RWPE2 (cell line): ENCODE data around the gene ASB9.
A peak's percentile ranks its signal among the peaks of the same experiment; 100 is the strongest.

Experiments used
- ATAC-seq: fragments of 200-7000 bp; cut with Tn5 transposase; 3 replicates; pipeline ENCODE4 v1.9.1; 2021; ENCODE audit warnings: low read depth
- DNase-seq: peaks from one replicate; pipeline ENCODE4 v3.0.0-alpha.2; 2020; ENCODE audit warnings: low spot score
- H3K27ac ChIP-seq: fragments of 450-650 bp; 2 replicates; pipeline ENCODE4 v1.5.1; 2017; ENCODE audit warnings: mild to moderate bottlenecking; ENCODE audit not compliant: poor library complexity, severe bottlenecking
- H3K27me3 ChIP-seq: fragments of 250-450 bp; sonication (Bioruptor Pico); 2 replicates; pipeline ENCODE4 v1.5.1; 2021; ENCODE audit warnings: mild to moderate bottlenecking, moderate library complexity; ENCODE audit not compliant: insufficient read depth, poor library complexity, severe bottlenecking
- H3K36me3 ChIP-seq: fragments of 250-450 bp; sonication (Bioruptor Pico); 2 replicates; pipeline ENCODE4 v1.5.1; 2020; ENCODE audit warnings: low read depth, mild to moderate bottlenecking, moderate library complexity
- H3K4me1 ChIP-seq: fragments of 250-450 bp; sonication (Bioruptor Pico); 2 replicates; pipeline ENCODE4 v1.5.1; 2021; ENCODE audit warnings: mild to moderate bottlenecking, moderate library complexity; ENCODE audit not compliant: insufficient read depth, poor library complexity, severe bottlenecking
- H3K4me3 ChIP-seq: fragments of 250-450 bp; sonication (Bioruptor Pico); 2 replicates; pipeline ENCODE4 v1.5.1; 2021; ENCODE audit warnings: mild to moderate bottlenecking, moderate library complexity; ENCODE audit not compliant: severe bottlenecking
- H3K9me3 ChIP-seq: fragments of 250-450 bp; sonication (Bioruptor Pico); 2 replicates; pipeline ENCODE4 v1.5.1; 2021; ENCODE audit warnings: mild to moderate bottlenecking, moderate library complexity; ENCODE audit not compliant: severe bottlenecking
- CTCF ChIP-seq: fragments of 450-650 bp; IDR thresholded peaks from one replicate; pipeline ENCODE4 v1.5.1; 2017; ENCODE audit warnings: mild to moderate bottlenecking, moderate library complexity; ENCODE audit not compliant: poor library complexity, severe bottlenecking

The ASB9 gene

GRCh38 chrX:15245896-15246295, 24.0 kb downstream of the ASB9 start:
- Histone ChIP-seq H3K27ac (no peak overlapping the region), H3K4me3 (no peak overlapping the region), H3K4me1 (no peaks in the 10 kb centered on the region), H3K9me3 (no peaks in the 10 kb centered on the region), H3K36me3 (no peaks in the 10 kb centered on the region), H3K27me3 (no peaks in the 10 kb centered on the region)
- DNase-seq, result no peak
- ATAC-seq, result no peak
- TF ChIP-seq CTCF, result no peak

GRCh38 chrX:15244421-15244820, 25.5 kb downstream of the ASB9 start:
- DNase-seq, result no peak
- H3K36me3 ChIP-seq, result no peaks in the 10 kb centered on the region
- H3K27ac ChIP-seq, result no peak overlapping the region
- no peaks in the 10 kb centered on the region for H3K9me3 ChIP-seq
- no peak for ATAC-seq
- no peak for TF ChIP-seq CTCF
- no peaks in the 10 kb centered on the region for H3K4me1 ChIP-seq
- no peak overlapping the region for H3K4me3 ChIP-seq
- no peaks in the 10 kb centered on the region for H3K27me3 ChIP-seq

GRCh38 chrX:15242899-15243555, 26.9 kb downstream of the ASB9 start:
- H3K27me3 ChIP-seq, result no peaks in the 10 kb centered on the region
- H3K36me3 ChIP-seq, result no peaks in the 10 kb centered on the region
- TF ChIP-seq CTCF, result peak; percentile 66
- no peaks in the 10 kb centered on the region for H3K4me1 ChIP-seq
- no peak overlapping the region for H3K27ac ChIP-seq
- ATAC-seq (no peak), DNase-seq (no peak)
- H3K9me3 ChIP-seq, result no peaks in the 10 kb centered on the region
- no peak overlapping the region for H3K4me3 ChIP-seq

GRCh38 chrX:15241301-15241700, 28.6 kb downstream of the ASB9 start:
- Histone ChIP-seq H3K4me3 (no peak overlapping the region), H3K27me3 (no peaks in the 10 kb centered on the region), H3K9me3 (no peaks in the 10 kb centered on the region), H3K36me3 (no peaks in the 10 kb centered on the region), H3K4me1 (no peaks in the 10 kb centered on the region), H3K27ac (no peak overlapping the region)
- no peak for TF ChIP-seq CTCF
- ATAC-seq (no peak), DNase-seq (no peak)

- H3K4me1 ChIP-seq, result no peaks in the 10 kb centered on the region
Observed at GRCh38 chrX:15240414-15240813, 29.5 kb downstream of the ASB9 start.

More at GRCh38 chrX:15240414-15240813, 29.5 kb downstream of the ASB9 start:
- no peak for TF ChIP-seq CTCF
- Histone ChIP-seq H3K36me3 (no peaks in the 10 kb centered on the region), H3K27ac (no peak overlapping the region), H3K27me3 (no peaks in the 10 kb centered on the region), H3K4me3 (no peak overlapping the region), H3K9me3 (no peaks in the 10 kb centered on the region)
- ATAC-seq (no peak), DNase-seq (no peak)
